GM12872 (cell line): Measurements from ENCODE around the gene GPR15LG.

Experiments used
- CTCF ChIP-seq: IDR thresholded peaks from 3 replicates; pipeline ENCODE4 v1.5.1; 2011; ENCODE audit warnings: low read depth, mild to moderate bottlenecking, low read length, moderate library complexity; ENCODE audit not compliant: insufficient read depth

Gene GPR15LG

DNA sequence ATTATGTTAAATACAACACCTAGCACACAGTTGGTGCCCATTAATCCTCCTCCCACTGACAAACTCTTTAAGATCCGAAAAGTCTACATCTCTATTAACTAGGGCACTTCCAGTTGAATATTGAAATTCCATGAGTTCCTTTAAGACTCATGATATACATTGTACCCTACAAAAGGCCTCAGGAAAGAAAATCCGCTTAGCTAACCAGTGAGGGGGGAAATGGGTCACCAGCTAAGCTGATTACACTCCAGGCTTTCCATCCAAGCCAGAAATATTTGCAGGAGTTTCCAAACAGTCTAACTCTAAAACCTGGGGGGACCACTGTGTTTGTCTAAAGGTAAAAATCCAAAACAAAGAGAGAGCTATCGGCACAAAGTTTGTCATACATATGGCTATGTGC, 53.0 kb downstream of the GPR15LG start:
- TF ChIP-seq CTCF, result no peak

- TF ChIP-seq CTCF, result no peak
Observed at GRCh38 chr10:84227810-84228209, 54.2 kb downstream of the GPR15LG start.

GRCh38 chr10:84230359-84230758, 56.8 kb downstream of the GPR15LG start:
- TF ChIP-seq CTCF, result no peak

GRCh38 chr10:84232376-84232775, 58.8 kb downstream of the GPR15LG start:
- TF ChIP-seq CTCF, result no peak

GRCh38 chr10:84233940-84234339, 60.3 kb downstream of the GPR15LG start:
- TF ChIP-seq CTCF, result no peak

GRCh38 chr10:84234479-84234878, 60.9 kb downstream of the GPR15LG start:
- TF ChIP-seq CTCF, result no peak
